22Rv1 (cell line): ENCODE data around the gene WDR70.

Experiments
- ZFX ChIP-seq: fragments of 450-650 bp; IDR thresholded peaks from 2 replicates; pipeline ENCODE4 v1.6.1; 2017; ENCODE audit warnings: antibody characterized with exemption, borderline replicate concordance
- TF ChIP-seq, protein P1 (sequence below): fragments of 450-650 bp; IDR thresholded peaks from 2 replicates; pipeline ENCODE4 v1.5.1; 2017; ENCODE audit warnings: mild to moderate bottlenecking

GRCh38 chr5:37553720-37554404 lies 174.7 kb downstream of the WDR70 start:
- TF ChIP-seq, protein P1, sequence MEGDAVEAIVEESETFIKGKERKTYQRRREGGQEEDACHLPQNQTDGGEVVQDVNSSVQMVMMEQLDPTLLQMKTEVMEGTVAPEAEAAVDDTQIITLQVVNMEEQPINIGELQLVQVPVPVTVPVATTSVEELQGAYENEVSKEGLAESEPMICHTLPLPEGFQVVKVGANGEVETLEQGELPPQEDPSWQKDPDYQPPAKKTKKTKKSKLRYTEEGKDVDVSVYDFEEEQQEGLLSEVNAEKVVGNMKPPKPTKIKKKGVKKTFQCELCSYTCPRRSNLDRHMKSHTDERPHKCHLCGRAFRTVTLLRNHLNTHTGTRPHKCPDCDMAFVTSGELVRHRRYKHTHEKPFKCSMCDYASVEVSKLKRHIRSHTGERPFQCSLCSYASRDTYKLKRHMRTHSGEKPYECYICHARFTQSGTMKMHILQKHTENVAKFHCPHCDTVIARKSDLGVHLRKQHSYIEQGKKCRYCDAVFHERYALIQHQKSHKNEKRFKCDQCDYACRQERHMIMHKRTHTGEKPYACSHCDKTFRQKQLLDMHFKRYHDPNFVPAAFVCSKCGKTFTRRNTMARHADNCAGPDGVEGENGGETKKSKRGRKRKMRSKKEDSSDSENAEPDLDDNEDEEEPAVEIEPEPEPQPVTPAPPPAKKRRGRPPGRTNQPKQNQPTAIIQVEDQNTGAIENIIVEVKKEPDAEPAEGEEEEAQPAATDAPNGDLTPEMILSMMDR: no peak
- TF ChIP-seq ZFX: no peak
